ENCODE data around the gene ADAP2. TPM values are rescaled to one million over a fixed set of nuclear protein-coding genes. Genes with fewer than 3 reads are reported as not detected.
"Not testable (repeated sequence)": the region's sequence is repeated elsewhere in the genome, so short reads cannot be mapped to it uniquely, and the experiment has no call there.

ADAP2 gene
- total RNA-seq, 1 donor from 2014 or later: 26.9 TPM

- intact Hi-C loops (cut with DNase I); DNase-seq (ENCODE audit: low spot score); ATAC-seq: not testable (repeated sequence)
Observed at GRCh38 chr17:30964312-30964711, 42.6 kb downstream of the ADAP2 start.

- intact Hi-C loops (cut with DNase I): no loop called here
- ATAC-seq (no peak), DNase-seq (ENCODE audit: low spot score) (no peak)
Observed at GRCh38 chr17:30964876-30965275, 43.1 kb downstream of the ADAP2 start.

GRCh38 chr17:30965686-30966085, 43.9 kb downstream of the ADAP2 start:
- ATAC-seq (no peak), DNase-seq (ENCODE audit: low spot score) (no peak)
- intact Hi-C loops (cut with DNase I): no loop called here

GRCh38 chr17:30967911-30968310, 46.2 kb downstream of the ADAP2 start:
- ATAC-seq; DNase-seq (ENCODE audit: low spot score); intact Hi-C loops (cut with DNase I): not testable (repeated sequence)

GRCh38 chr17:30969989-30970830, 48.5 kb downstream of the ADAP2 start:
- intact Hi-C loops (cut with DNase I): no loop called here

GRCh38 chr17:30970831-30971567, 49.3 kb downstream of the ADAP2 start, which contains the start of gene RNF135:
Gene RNF135, plus strand, starts transcription at chr17:30971039. Its CDS starts 35 bp downstream, at chr17:30971074.
- DNase-seq (ENCODE audit: low spot score): peak; percentile 89
- intact Hi-C loops (cut with DNase I): no loop called here
- ATAC-seq: peak; percentile 97

More at GRCh38 chr17:30969989-30970830, 48.5 kb downstream of the ADAP2 start:
- no peak for DNase-seq (ENCODE audit: low spot score)
- ATAC-seq: peak; percentile 36

- intact Hi-C loops (cut with DNase I): no loop called here
- DNase-seq (ENCODE audit: low spot score) (no peak), ATAC-seq (no peak)
Observed at GRCh38 chr17:30975042-30975820, 53.5 kb downstream of the ADAP2 start.

- intact Hi-C loops (cut with DNase I); ATAC-seq; DNase-seq (ENCODE audit: low spot score): not testable (repeated sequence)
Observed at GRCh38 chr17:30979919-30980318, 58.2 kb downstream of the ADAP2 start.

GRCh38 chr17:30981531-30982519, 60.1 kb downstream of the ADAP2 start:
- ATAC-seq (no peak), DNase-seq (ENCODE audit: low spot score) (no peak)

GRCh38 chr17:30982855-30983254, 61.1 kb downstream of the ADAP2 start:
- DNase-seq (ENCODE audit: low spot score): no peak
- intact Hi-C loops (cut with DNase I): no loop called here
- no peak for ATAC-seq

More at GRCh38 chr17:30981531-30982519, 60.1 kb downstream of the ADAP2 start:
- intact Hi-C loops (cut with DNase I): no loop called here

GRCh38 chr17:30990458-30990857, 68.7 kb downstream of the ADAP2 start:
- intact Hi-C loops (cut with DNase I): no loop called here
- ATAC-seq (no peak), DNase-seq (ENCODE audit: low spot score) (no peak)

- ATAC-seq (no peak), DNase-seq (ENCODE audit: low spot score) (no peak)
- intact Hi-C loops (cut with DNase I): no loop called here
Observed at GRCh38 chr17:30992551-30992950, 70.8 kb downstream of the ADAP2 start.

- DNase-seq (ENCODE audit: low spot score) (no peak), ATAC-seq (no peak)
- intact Hi-C loops (cut with DNase I): no loop called here
Observed at GRCh38 chr17:30995347-30995746, 73.6 kb downstream of the ADAP2 start.

GRCh38 chr17:30996486-30996885, 74.7 kb downstream of the ADAP2 start:
- ATAC-seq: no peak
- intact Hi-C loops (cut with DNase I): no loop called here

GRCh38 chr17:30997270-30997669, 75.5 kb downstream of the ADAP2 start:
- DNase-seq (ENCODE audit: low spot score) (no peak), ATAC-seq (no peak)
- intact Hi-C loops (cut with DNase I): no loop called here

More at GRCh38 chr17:30996486-30996885, 74.7 kb downstream of the ADAP2 start:
- no peak for DNase-seq (ENCODE audit: low spot score)

- DNase-seq (ENCODE audit: low spot score) (no peak), ATAC-seq (no peak)
- intact Hi-C loops (cut with DNase I): no loop called here
Observed at GRCh38 chr17:30997842-30998241, 76.1 kb downstream of the ADAP2 start.

GRCh38 chr17:31002047-31002446, 80.3 kb downstream of the ADAP2 start:
- ATAC-seq (no peak), DNase-seq (ENCODE audit: low spot score) (no peak)
- intact Hi-C loops (cut with DNase I): no loop called here
